Fibroblast of skin of left quadriceps (primary cell): ENCODE results near the gene NEK8.
"Not testable (repeated sequence)": the region's sequence is repeated elsewhere in the genome, so short reads cannot be mapped to it uniquely, and the experiment has no call there.

Source experiments
- DNase-seq, 2 experiments: peaks; one replicate each; pipeline ENCODE4 v3.0.0-alpha.2; 2013; ENCODE audit warnings: low read depth in 2 of 2

Gene NEK8

DNA sequence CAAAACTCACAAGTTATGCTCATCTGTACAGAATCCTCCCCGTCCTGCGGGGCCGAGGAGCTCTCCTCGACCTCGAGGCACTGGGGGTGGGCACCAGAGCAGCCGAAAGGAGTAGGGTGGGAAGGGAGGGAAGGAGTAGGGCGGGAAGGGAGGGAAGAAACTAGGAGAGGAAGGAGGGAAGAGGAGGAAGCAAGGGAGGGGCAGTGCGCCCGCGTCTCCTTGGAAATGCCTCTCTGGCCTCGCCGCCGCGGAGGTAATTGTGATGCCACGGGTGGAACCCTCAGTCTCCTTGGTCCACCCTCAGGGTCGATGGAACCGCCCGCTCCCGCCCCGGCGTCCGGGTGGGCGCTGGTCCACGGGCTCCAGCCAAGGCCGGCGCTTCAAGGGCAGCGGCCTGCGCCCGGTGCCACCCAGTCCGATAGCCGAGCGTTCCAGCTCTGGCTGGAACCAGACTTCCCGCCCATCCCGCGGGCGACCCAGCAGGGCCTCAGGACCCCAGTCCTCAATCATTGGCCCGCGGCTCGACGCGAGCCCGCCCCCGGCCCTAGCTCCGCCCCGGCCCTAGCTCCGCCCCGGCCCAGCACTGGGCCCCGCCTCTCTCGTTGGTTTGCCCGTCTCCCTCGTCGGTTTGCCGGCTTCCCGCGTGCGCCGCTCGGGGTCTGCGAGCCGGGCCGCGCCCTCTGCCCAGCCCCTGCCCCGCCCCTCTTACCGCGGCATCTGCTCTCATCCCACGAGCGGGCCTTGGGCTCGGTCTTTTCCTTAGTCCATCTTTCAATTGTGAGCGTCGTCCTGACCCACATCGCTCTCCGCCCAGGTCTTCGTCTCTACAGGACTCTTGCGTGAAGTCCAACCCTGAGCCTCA is 17.5 kb upstream of the NEK8 start:
- DNase-seq = peak; percentile 74 to 76

GRCh38 chr17:28711723-28712031 is 16.9 kb upstream of the NEK8 start, which contains the start of gene PROCA1:
TSS of gene PROCA1 (minus strand) at chr17:28711888. CDS start at chr17:28711660, 228 bp downstream.
- no peak for DNase-seq

- DNase-seq = no peak
Observed at GRCh38 chr17:28712032-28712704, 16.4 kb upstream of the NEK8 start.

GRCh38 chr17:28712705-28713415 is 15.7 kb upstream of the NEK8 start:
- no peak for DNase-seq

DNA sequence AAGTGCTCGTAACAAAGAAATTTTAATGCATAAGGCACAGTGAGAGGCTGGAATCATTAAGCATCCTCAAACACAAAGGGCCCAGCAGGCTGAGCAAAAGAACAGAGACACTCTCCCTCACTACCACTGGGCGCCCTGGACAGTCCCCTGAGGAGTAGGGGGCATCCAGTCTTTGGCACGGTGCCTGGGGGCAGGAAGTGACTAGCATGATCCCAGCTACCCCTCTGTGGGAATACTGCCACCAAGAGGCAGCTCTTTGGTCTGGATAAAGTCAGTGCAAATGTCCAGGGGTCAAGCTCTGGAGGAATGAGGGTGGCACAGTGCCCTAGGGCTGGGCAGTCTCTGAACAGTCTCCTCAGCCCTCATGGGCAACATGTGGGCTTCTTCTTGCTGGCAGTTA is 14.3 kb upstream of the NEK8 start:
- DNase-seq = no peak

DNA sequence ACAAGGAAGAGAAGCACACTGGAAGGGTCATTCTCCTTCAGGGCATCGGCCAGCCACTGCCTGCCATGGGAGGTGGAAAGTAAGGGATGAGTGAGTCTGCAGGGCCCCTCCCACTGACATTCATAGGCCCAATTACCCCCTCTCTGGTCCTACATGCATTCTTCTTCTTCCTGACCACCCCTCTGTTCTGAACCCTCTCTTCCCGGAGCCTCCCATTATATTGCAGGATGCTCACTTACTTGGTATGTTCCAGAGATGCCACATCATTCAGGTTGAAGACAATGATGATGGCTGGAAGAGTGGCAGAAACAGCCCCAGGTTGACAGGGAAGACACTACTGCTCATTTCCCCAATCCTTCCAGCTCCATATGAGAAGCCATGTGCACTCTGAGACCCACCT is 13.4 kb upstream of the NEK8 start:
- no peak for DNase-seq

DNA sequence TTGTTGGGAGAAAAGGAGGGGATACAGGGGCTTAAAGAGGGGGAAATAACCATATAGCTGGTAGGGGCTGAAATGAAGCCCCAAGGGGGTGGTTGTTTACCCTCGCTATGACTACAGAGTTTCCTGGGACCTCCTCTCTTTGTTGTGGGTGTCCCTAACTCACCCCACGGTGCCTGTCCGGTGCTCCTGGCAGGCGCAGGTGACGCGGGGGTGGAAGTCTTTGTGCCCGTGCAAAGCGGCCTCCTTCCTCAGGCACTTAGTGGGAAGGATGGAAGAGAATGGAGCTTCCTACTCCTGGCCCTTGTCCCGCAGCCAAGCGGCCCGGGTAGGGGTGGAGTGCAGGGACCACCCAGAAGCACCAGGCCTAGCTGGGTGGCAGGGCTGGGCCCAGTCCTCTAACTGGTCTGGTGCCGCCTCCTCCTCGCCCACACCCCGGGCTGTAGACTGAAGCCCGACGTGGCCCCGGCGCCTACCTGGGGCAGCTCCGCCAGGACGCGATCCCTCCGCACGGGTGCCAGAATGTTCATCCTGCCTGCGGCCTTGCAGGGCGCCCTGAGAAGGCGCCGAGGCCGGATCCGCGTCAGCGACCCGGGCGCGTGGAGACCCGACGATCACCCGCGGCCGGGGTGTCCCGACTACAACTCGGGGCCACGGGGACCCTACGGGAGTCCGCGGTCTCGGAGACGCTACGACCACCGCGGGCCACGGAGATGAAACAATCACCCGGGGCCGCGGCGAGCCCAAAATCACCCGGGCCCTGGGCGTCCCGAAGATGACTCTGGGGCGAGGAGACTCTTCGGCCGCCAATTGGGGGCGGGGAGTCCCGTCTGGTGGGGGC is 11.6 kb upstream of the NEK8 start:
- no peak for DNase-seq

DNA sequence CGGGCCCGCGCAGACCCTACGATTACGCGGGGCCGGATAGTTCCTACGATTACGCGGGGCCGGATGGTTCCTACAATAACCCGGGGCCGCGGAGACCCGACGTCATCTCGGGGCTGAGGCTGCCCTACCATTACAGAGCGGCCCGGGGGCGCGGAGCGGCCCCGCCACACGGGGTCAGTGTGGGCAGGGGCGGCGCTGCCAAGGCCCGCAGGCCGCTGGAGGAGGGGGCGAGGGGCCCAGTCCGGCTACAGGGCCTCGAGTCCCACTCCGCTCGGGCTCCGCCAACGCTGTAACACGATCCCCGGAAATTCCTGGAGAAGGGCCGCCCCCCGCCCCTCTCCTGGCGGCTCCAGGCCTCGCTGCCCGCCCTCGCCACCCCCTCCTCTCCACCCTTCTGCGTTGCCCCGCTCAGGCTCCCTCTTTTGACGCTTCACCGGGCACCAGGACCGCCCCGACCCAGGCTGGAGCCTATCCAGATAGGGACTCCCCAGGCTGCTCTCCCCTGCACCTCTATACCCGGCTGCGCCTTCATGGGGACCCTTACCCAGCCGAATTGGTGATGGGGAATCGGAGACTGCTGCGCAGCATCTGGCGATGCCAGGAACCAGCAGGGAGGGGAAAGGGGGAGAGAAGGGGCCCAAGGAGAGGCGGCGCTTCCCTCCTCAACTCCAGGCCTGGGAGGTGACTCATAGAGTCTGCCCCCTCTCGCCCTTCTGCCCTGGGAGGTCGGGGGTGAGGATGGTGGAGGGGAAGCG is 10.8 kb upstream of the NEK8 start, which contains the start of gene RAB34:
TSS of gene RAB34 (minus strand) at position 291 of the 755 bp plus-strand sequence. CDS start 602 bp downstream, outside the sequence.
- DNase-seq = peak; percentile 80 to 83

DNA sequence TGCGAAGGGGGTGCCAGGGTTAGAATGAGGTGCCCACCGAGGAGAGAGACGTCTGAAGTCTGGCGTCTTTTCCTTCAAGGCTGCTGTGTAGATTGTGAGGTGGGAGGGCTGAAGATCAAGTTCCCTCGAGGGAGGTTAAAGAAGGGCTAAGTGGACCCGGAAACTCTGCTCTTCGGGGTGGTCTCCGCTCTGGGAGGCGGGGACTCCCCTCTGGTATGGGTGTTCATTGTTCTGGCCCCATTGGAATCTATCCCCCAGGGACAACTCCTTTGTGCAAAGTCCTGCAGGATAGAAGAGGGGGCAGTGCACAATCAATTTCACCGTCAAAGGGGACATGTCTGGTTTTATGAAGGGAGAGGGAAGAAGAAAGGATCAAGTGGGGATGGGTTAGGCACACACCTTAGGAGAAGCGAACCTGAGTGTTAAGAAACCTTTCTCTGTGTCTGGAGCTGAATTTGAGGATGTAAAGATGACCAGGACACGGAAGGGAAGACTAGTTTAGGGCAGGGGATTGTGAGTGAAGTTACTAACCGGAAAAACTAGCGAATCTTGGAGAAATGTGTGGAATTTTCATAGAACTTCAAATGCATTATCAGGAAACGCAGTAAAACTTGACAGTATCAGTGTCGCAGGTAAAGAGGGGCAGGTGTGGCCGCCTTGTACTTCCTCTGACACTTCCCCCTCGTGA is 10.1 kb upstream of the NEK8 start:
- DNase-seq = no peak

GRCh38 chr17:28719021-28719433 is 9.6 kb upstream of the NEK8 start:
- DNase-seq = no peak

DNA sequence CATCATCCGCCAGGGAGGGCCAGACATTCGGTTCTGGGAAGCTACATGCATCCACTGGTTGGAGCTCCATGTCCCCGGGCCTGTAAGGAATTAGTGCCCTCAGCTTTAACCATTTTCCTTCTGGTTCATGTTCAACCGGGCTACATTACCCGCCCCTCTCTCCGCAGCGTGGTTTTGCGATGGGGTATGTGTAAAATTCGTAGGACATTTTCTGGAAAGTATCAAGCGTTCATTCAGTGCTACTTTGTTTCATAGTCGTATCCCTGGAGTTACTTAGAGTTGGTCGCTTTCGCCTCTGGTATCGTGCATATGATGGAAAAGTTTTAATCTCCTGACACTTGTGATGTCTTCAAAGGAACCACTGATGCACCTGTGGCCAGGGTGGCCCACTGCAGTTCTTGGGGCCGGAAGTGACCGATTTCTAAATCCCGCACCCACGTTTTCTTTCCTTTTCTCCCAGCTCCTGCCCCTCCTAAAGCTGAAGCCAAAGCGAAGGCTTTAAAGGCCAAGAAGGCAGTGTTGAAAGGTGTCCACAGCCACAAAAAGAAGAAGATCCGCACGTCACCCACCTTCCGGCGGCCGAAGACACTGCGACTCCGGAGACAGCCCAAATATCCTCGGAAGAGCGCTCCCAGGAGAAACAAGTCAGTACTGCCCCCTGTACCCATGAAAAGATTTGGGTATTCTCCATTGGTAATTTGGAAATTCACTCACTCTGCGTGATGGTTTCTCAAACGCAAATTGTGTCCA is 8.2 kb upstream of the NEK8 start:
- no peak for DNase-seq

GRCh38 chr17:28720997-28721329 is 7.6 kb upstream of the NEK8 start:
- not testable (repeated sequence) for DNase-seq

DNA sequence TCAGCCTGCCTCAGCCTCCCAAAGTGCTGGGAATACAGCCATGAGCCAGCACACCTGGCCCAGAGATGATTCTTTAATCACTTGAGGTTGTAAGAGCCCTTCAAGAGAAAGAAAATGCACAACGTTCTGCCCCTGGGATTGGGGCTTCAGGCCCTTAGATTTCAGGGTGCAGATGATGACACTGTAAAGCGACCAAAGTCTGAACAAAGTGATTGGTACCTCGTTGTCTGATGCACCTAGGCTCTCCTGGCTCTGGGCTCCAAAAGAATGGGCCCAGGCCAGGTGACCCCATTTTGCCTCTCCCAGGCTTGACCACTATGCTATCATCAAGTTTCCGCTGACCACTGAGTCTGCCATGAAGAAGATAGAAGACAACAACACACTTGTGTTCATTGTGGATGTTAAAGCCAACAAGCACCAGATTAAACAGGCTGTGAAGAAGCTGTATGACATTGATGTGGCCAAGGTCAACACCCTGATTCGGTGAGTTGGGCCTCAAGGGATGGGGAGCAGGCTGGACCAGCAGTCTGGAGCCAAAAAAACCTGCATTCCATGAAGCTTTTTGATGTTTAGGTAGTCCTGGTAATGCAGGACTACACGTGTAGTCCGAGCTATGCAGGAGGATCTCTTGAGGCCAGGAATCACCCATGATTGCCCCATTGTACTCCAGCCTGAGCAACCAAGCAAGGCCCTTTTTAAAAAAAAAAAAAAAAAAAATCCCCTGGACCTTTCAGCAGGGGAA is 6.0 kb upstream of the NEK8 start:
- no peak for DNase-seq

- no peak for DNase-seq
Observed at GRCh38 chr17:28723159-28723835, 5.3 kb upstream of the NEK8 start.

- DNase-seq = not testable (repeated sequence)
Observed at GRCh38 chr17:28723836-28724499, 4.6 kb upstream of the NEK8 start.

GRCh38 chr17:28724500-28725165 is 4.0 kb upstream of the NEK8 start:
- no peak for DNase-seq

DNA sequence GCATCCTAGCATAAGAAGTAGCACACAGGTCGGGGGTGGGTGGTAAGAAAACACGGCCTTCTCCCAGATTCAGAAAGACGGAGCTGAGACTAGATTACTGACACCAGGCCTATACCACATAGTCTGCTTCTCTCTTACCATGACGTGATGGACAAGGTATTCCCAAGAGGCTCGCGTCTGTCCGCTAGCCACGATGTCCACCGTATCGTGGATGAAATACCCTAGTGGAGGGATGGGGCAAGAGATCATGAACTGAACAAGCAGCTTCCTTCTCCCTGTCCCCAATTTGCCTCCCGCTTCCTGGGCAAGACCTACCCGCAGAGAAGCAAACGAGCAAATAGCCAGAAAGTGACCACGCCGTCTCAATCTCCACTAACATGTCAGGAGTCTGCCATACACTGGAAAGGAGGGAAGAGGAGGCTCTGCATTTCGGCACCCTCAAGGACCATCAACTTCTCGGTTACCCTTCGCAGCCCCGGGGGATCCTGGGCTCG is 3.4 kb upstream of the NEK8 start:
- DNase-seq = no peak
